Measurements from ENCODE around the gene ZEB2. TPM values are rescaled to one million over a fixed set of nuclear protein-coding genes. Genes with fewer than 3 reads are reported as not detected.

The ZEB2 gene
- total and polyA plus RNA-seq, 10 of the 15 experiments (the other 5 are each of a cell fraction or from before 2014, with no cell fraction given), result 0.14 to 3.2 (median 0.84) TPM

DNA sequence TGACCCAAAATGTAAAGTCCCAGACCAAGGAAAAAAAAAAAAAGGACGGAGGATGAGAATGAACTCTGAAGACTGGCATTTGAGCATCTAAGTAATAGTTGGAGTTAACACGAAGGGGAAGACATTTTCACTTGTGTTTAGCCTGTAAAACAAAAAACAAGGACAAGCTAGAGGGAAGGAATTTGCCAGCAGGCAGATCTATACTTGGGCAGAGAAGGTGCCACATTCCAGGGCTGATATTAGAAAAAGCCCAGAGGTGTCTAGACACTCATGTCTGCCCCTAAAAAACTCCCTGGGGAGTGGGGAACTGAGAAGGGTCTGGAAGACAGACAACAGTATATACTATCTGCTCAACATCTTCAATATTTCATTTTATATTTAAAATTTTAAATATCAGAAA, 171.1 kb downstream of the ZEB2 start:
- DNase-seq (ENCODE audit: low read depth, low spot score) (no peak), ATAC-seq (no peak), FAIRE-seq (no peak)
- ChIA-PET POLR2A (interaction anchor here (0.7 to 1.0 kb wide), 2 partner anchors 16 to 22 kb away, joined by 3 to 4 read pairs; no protein-coding TSS in a partner anchor), SMC1A (ENCODE audit: uncharacterized antibody, unreplicated experiment) (interaction anchor here (0.6 to 2.5 kb wide), 6 partner anchors 8 to 155 kb away, joined by 3 to 10 read pairs (median 3); a partner anchor contains a TSS), CTCF (interaction anchor here (1.1 to 1.4 kb wide), 2 partner anchors 24 to 95 kb away, joined by 3 to 4 read pairs; no protein-coding TSS in a partner anchor), RAD21 (ENCODE audit: unreplicated experiment) (interaction anchor here (0.7 to 1.4 kb wide), 3 partner anchors 15 to 186 kb away, joined by 3 to 4 read pairs (median 3); no protein-coding TSS in a partner anchor)
- BruUV-seq (replicated peaks), result no TSS peak
- Histone ChIP-seq H3K27me3 (replicated peaks in 1 of 2; ENCODE audit: control insufficient read depth in 2 of 2, insufficient read depth in 2 of 2, low read length in 1 of 2) (no peaks in the 10 kb centered on the region), H3K4me3 (no peak overlapping the region), H3K79me2 (ENCODE audit: control insufficient read depth, insufficient read depth, low read length) (no peaks in the 10 kb centered on the region), H3K4me2 (ENCODE audit: control insufficient read depth, insufficient read depth) (no peak overlapping the region), H3K9ac (ENCODE audit: control insufficient read depth, insufficient read depth, low read length) (no peak overlapping the region), H4K20me1 (ENCODE audit: control insufficient read depth, insufficient read depth) (no peaks in the 10 kb centered on the region), H3K27ac (ENCODE audit: control insufficient read depth, insufficient read depth) (no peak overlapping the region), H3K9me3 (replicated peaks; ENCODE audit: control insufficient read depth, insufficient read depth, low read length) (no peaks in the 10 kb centered on the region), H3K4me1 (ENCODE audit: control insufficient read depth, insufficient read depth, low read length) (no peaks in the 10 kb centered on the region), H2AFZ (ENCODE audit: control insufficient read depth, low read depth, low read length) (no peak overlapping the region), H3K36me3 (ENCODE audit: control insufficient read depth in 2 of 2, insufficient read depth in 2 of 2, low read length in 1 of 2) (no peaks in the 10 kb centered on the region)
- in situ Hi-C loops (cut with MboI), result no loop called here
- WGBS (ENCODE audit: insufficient coverage, insufficient replicate concordance, low lambda C conversion rate, missing lambda C conversion rate), result 63% methylated on average over 1 of the region's 2 CpGs
- no peak for TF ChIP-seq PAX5 (IDR thresholded peaks at IDR 0.05; ENCODE audit: borderline replicate concordance, low read depth, low read length)
- no peak for TF ChIP-seq CHD4 (IDR thresholded peaks at IDR 0.05)
- no peak for TF ChIP-seq SPI1 (IDR thresholded peaks at IDR 0.05; ENCODE audit: borderline replicate concordance, insufficient read depth, low read depth, low read length)
- no peak for TF ChIP-seq SIX5 (IDR thresholded peaks at IDR 0.05; ENCODE audit: low read depth, low read length, severe bottlenecking)
- intact Hi-C loops (cut with micrococcal nuclease; ENCODE audit: unreplicated experiment), result no loop called here

DNA sequence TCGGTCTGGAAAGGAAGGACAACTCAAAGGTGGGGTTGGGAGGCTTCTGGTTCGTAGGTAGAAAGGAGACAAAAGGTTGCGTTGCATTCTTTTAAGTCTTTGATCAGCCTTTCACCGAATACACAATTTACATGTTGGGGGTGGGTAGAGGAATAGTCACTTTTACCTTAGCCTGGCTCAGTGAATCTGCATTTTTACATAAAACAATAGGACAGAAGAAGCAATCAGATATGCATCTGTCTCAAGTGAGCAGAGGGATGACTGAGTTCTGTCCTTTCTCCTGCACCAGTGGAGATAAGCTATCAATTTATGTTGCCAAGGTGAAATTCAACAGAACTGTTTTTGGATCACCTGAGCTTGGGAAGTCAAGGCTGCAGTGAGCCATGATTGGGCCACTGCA, 173.7 kb downstream of the ZEB2 start:
- intact Hi-C loops (cut with micrococcal nuclease; ENCODE audit: unreplicated experiment), result no loop called here
- H3K36me3 ChIP-seq (ENCODE audit: control insufficient read depth in 2 of 2, insufficient read depth in 2 of 2, low read length in 1 of 2), result no peaks in the 10 kb centered on the region
- TF ChIP-seq, protein P1, sequence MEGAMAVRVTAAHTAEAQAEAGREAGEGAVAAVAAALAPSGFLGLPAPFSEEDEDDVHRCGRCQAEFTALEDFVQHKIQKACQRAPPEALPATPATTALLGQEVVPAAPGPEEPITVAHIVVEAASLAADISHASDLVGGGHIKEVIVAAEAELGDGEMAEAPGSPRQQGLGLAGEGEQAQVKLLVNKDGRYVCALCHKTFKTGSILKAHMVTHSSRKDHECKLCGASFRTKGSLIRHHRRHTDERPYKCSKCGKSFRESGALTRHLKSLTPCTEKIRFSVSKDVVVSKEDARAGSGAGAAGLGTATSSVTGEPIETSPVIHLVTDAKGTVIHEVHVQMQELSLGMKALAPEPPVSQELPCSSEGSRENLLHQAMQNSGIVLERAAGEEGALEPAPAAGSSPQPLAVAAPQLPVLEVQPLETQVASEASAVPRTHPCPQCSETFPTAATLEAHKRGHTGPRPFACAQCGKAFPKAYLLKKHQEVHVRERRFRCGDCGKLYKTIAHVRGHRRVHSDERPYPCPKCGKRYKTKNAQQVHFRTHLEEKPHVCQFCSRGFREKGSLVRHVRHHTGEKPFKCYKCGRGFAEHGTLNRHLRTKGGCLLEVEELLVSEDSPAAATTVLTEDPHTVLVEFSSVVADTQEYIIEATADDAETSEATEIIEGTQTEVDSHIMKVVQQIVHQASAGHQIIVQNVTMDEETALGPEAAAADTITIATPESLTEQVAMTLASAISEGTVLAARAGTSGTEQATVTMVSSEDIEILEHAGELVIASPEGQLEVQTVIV (IDR thresholded peaks at IDR 0.05; ENCODE audit: borderline replicate concordance, partially characterized antibody), result no peak
- no peak for TF ChIP-seq NFXL1 (IDR thresholded peaks at IDR 0.05; ENCODE audit: borderline replicate concordance)
- no peak for TF ChIP-seq SIN3A (IDR thresholded peaks at IDR 0.05; ENCODE audit: low read depth, low read length)
- TF ChIP-seq, protein P2, sequence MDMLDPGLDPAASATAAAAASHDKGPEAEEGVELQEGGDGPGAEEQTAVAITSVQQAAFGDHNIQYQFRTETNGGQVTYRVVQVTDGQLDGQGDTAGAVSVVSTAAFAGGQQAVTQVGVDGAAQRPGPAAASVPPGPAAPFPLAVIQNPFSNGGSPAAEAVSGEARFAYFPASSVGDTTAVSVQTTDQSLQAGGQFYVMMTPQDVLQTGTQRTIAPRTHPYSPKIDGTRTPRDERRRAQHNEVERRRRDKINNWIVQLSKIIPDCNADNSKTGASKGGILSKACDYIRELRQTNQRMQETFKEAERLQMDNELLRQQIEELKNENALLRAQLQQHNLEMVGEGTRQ (IDR thresholded peaks at IDR 0.05; ENCODE audit: borderline replicate concordance, low read depth, low read length), result no peak
- TF ChIP-seq WRNIP1 (IDR thresholded peaks at IDR 0.05; ENCODE audit: borderline replicate concordance, low read depth, low read length), result no peak
- TF ChIP-seq STAT1 (conservative IDR thresholded peaks at IDR 0.05), result no peak
- no peaks in the 10 kb centered on the region for H3K27me3 ChIP-seq (replicated peaks in 1 of 2; ENCODE audit: control insufficient read depth in 2 of 2, insufficient read depth in 2 of 2, low read length in 1 of 2)
- ChIA-PET POLR2A (no interaction called here), CTCF (interaction anchor here (0.7 to 1.2 kb wide), 2 partner anchors 8 to 163 kb away, joined by 4 to 5 read pairs; no protein-coding TSS in a partner anchor), SMC1A (ENCODE audit: uncharacterized antibody, unreplicated experiment) (interaction anchor here (0.6 to 2.5 kb wide), 2 partner anchors 11 to 161 kb away, joined by 3 to 10 read pairs; no protein-coding TSS in a partner anchor), RAD21 (ENCODE audit: unreplicated experiment) (no interaction called here)
- no peak overlapping the region for H3K9ac ChIP-seq (ENCODE audit: control insufficient read depth, insufficient read depth, low read length)
- no peaks in the 10 kb centered on the region for H3K4me1 ChIP-seq (ENCODE audit: control insufficient read depth, insufficient read depth, low read length)
- in situ Hi-C loops (cut with MboI), result no loop called here
- no peaks in the 10 kb centered on the region for H3K9me3 ChIP-seq (replicated peaks; ENCODE audit: control insufficient read depth, insufficient read depth, low read length)
- DNase-seq (ENCODE audit: low read depth, low spot score) (no peak), FAIRE-seq (no peak), ATAC-seq (no peak)
- BruUV-seq (replicated peaks), result no TSS peak
- H4K20me1 ChIP-seq (ENCODE audit: control insufficient read depth, insufficient read depth), result no peaks in the 10 kb centered on the region
- H3K79me2 ChIP-seq (ENCODE audit: control insufficient read depth, insufficient read depth, low read length), result no peaks in the 10 kb centered on the region
- H2AFZ ChIP-seq (ENCODE audit: control insufficient read depth, low read depth, low read length), result no peak overlapping the region
- no peak overlapping the region for H3K4me3 ChIP-seq
- H3K4me2 ChIP-seq (ENCODE audit: control insufficient read depth, insufficient read depth), result no peak overlapping the region
- 52% methylated on average over 4 of the region's 4 CpGs for WGBS (ENCODE audit: insufficient coverage, insufficient replicate concordance, low lambda C conversion rate, missing lambda C conversion rate)
- H3K27ac ChIP-seq (ENCODE audit: control insufficient read depth, insufficient read depth), result no peak overlapping the region

All from GM12878 (cell line).